H9 (cell line): ENCODE data around the gene CHST15. TPM values are rescaled to one million over a fixed set of nuclear protein-coding genes. Genes with fewer than 3 reads are reported as not detected.

Experiments used
- DNase-seq: peaks from one replicate; pipeline ENCODE4 v3.0.0-alpha.2; 2017
- H2AFZ ChIP-seq: one replicate; pipeline ENCODE4 v1.6.1; 2013; ENCODE audit warnings: mild to moderate bottlenecking, low read length, control low read depth, moderate library complexity
- H2AK5ac ChIP-seq: 2 replicates; pipeline ENCODE4 v1.6.1; 2013; ENCODE audit warnings: low read length, control low read depth, mixed read lengths; ENCODE audit not compliant: insufficient read length
- H2BK120ac ChIP-seq: one replicate; pipeline ENCODE4 v1.6.1; 2013; ENCODE audit warnings: low read depth, mild to moderate bottlenecking, low read length, control low read depth, inconsistent platforms; ENCODE audit not compliant: poor library complexity, severe bottlenecking
- H2BK12ac ChIP-seq: 2 replicates; pipeline ENCODE4 v1.6.1; 2013; ENCODE audit warnings: low read length, control low read depth, mixed read lengths, low read depth; ENCODE audit not compliant: insufficient read length
- H2BK15ac ChIP-seq: 2 replicates; pipeline ENCODE4 v1.6.1; 2013; ENCODE audit warnings: low read depth, low read length, control low read depth
- H2BK20ac ChIP-seq: one replicate; pipeline ENCODE4 v1.6.1; 2013; ENCODE audit warnings: low read depth, mild to moderate bottlenecking, low read length, control low read depth, inconsistent platforms; ENCODE audit not compliant: poor library complexity, severe bottlenecking
- H2BK5ac ChIP-seq: 2 replicates; pipeline ENCODE4 v1.6.1; 2013; ENCODE audit warnings: low read length, control low read depth, mixed read lengths; ENCODE audit not compliant: insufficient read length
- H3K14ac ChIP-seq: 2 replicates; pipeline ENCODE4 v1.6.1; 2013; ENCODE audit warnings: low read length, control low read depth; ENCODE audit not compliant: insufficient read depth
- H3K18ac ChIP-seq: 2 replicates; pipeline ENCODE4 v1.6.1; 2013; ENCODE audit warnings: low read depth, mild to moderate bottlenecking, mixed read lengths, low read length, control low read depth; ENCODE audit not compliant: insufficient read length
- H3K23ac ChIP-seq: 2 replicates; pipeline ENCODE4 v1.6.1; 2013; ENCODE audit warnings: low read length, control low read depth, mixed read lengths, low read depth; ENCODE audit not compliant: insufficient read length
- H3K23me2 ChIP-seq: 2 replicates; pipeline ENCODE4 v1.6.1; 2013; ENCODE audit warnings: low read depth, mild to moderate bottlenecking, mixed read lengths, low read length, control low read depth; ENCODE audit not compliant: insufficient read length, poor library complexity, severe bottlenecking
- H3K27ac ChIP-seq: 2 replicates; pipeline ENCODE4 v1.5.1; 2013; ENCODE audit warnings: low read length, control low read depth, mixed read lengths, low read depth; ENCODE audit not compliant: insufficient read length
- H3K27me3 ChIP-seq: 2 replicates; pipeline ENCODE4 v1.6.1; 2013; ENCODE audit warnings: low read length, control low read depth, inconsistent platforms; ENCODE audit not compliant: insufficient read depth
- H3K4ac ChIP-seq: 2 replicates; pipeline ENCODE4 v1.6.1; 2013; ENCODE audit warnings: low read depth, mild to moderate bottlenecking, control low read depth, inconsistent platforms, low read length, moderate library complexity
- H3K4me1 ChIP-seq: 2 replicates; pipeline ENCODE4 v1.6.1; 2013; ENCODE audit warnings: low read length, control low read depth, inconsistent platforms; ENCODE audit not compliant: insufficient read depth
- H3K4me2 ChIP-seq: 2 replicates; pipeline ENCODE4 v1.6.1; 2013; ENCODE audit warnings: low read length, control low read depth, mixed read lengths; ENCODE audit not compliant: insufficient read length, insufficient read depth
- H3K56ac ChIP-seq: 2 replicates; pipeline ENCODE4 v1.6.1; 2013; ENCODE audit warnings: low read depth, mild to moderate bottlenecking, mixed read lengths, low read length, control low read depth; ENCODE audit not compliant: insufficient read length
- H3K79me1 ChIP-seq: 2 replicates; pipeline ENCODE4 v1.6.1; 2013; ENCODE audit warnings: low read depth, mild to moderate bottlenecking, moderate library complexity, low read length, control low read depth, inconsistent platforms; ENCODE audit not compliant: insufficient read depth, poor library complexity, severe bottlenecking
- H3K79me2 ChIP-seq: 2 replicates; pipeline ENCODE4 v1.6.1; 2013; ENCODE audit warnings: low read length, control low read depth, inconsistent platforms; ENCODE audit not compliant: insufficient read depth
- H3K9ac ChIP-seq: 2 replicates; pipeline ENCODE4 v1.6.1; 2013; ENCODE audit warnings: low read length, control low read depth, mixed read lengths; ENCODE audit not compliant: insufficient read length; ENCODE audit errors: extremely low read depth
- H3K9me3 ChIP-seq: one replicate; pipeline ENCODE4 v1.6.1; 2013; ENCODE audit warnings: low read depth, low read length, inconsistent platforms; ENCODE audit not compliant: control insufficient read depth
- H3T11ph ChIP-seq: one replicate; pipeline ENCODE4 v1.6.1; 2013; ENCODE audit warnings: mild to moderate bottlenecking, low read length, control low read depth, inconsistent platforms
- H4K20me1 ChIP-seq: one replicate; pipeline ENCODE4 v1.6.1; 2013; ENCODE audit not compliant: control insufficient read depth, insufficient read length, insufficient read depth
- H4K5ac ChIP-seq: 2 replicates; pipeline ENCODE4 v1.6.1; 2013; ENCODE audit warnings: low read depth, mild to moderate bottlenecking, mixed read lengths, low read length, control low read depth; ENCODE audit not compliant: insufficient read length
- H4K8ac ChIP-seq: replicated peaks from 2 replicates; pipeline ENCODE4 v1.6.1; 2013; ENCODE audit warnings: low read length, control low read depth, mixed read lengths, low read depth; ENCODE audit not compliant: insufficient read length
- H4K91ac ChIP-seq: 2 replicates; pipeline ENCODE4 v1.6.1; 2013; ENCODE audit warnings: low read depth, mild to moderate bottlenecking, moderate library complexity, mixed read lengths, low read length, control low read depth; ENCODE audit not compliant: insufficient read length
- H3K27ac Mint-ChIP-seq, 3 experiments: 2 replicates in 2 of 3; 3 replicates in 1 of 3; pipeline ENCODE4 v1.8.0; 2020 to 2021; ENCODE audit warnings: mixed read lengths in 3 of 3, mild to moderate bottlenecking in 1 of 3, moderate library complexity in 1 of 3
- H3K27me3 Mint-ChIP-seq: 2 replicates; pipeline ENCODE4 v1.8.0; 2021; ENCODE audit warnings: low read depth, mild to moderate bottlenecking, moderate library complexity, mixed read lengths
- H3K36me3 Mint-ChIP-seq, 3 experiments: 2 replicates in 2 of 3; 3 replicates in 1 of 3; pipeline ENCODE4 v1.8.0; 2020 to 2021; ENCODE audit warnings: low read depth in 3 of 3, mixed read lengths in 3 of 3; ENCODE audit not compliant: insufficient read depth in 1 of 3
- H3K4me1 Mint-ChIP-seq, 2 experiments: 2 replicates each; pipeline ENCODE4 v1.8.0; 2020; ENCODE audit warnings: mixed read lengths in 2 of 2
- H3K4me3 Mint-ChIP-seq, 2 experiments: 2 replicates in 1 of 2; 3 replicates in 1 of 2; pipeline ENCODE4 v1.8.0; 2020 to 2021; ENCODE audit warnings: mild to moderate bottlenecking in 2 of 2, mixed read lengths in 2 of 2, moderate library complexity in 1 of 2
- H3K9me3 Mint-ChIP-seq, 2 experiments: 2 replicates in 1 of 2; 3 replicates in 1 of 2; pipeline ENCODE4 v1.8.0; 2020; ENCODE audit warnings: mild to moderate bottlenecking in 2 of 2, mixed read lengths in 2 of 2, moderate library complexity in 1 of 2
- WGBS: extraction: QIAGEN DNeasy Blood & Tissue Kit; methylation state at CpG from one replicate; pipeline ENCODE4 v1.1.7; 2013; ENCODE audit warnings: missing lambda C conversion rate, low lambda C conversion rate, mixed read lengths; ENCODE audit not compliant: insufficient read length; ENCODE audit errors: extremely low coverage; 5-methylcytosine and 5-hydroxymethylcytosine counted together
- total RNA-seq: library from RNA; stranded (reverse); gene quantifications from 2 replicates; pipeline ENCODE4 v1.2.1, GENCODE V29; 2021
- TF ChIP-seq, protein P1 (sequence below): fragments of 200-600 bp; sonication (generic); conservative IDR thresholded peaks from 3 replicates; pipeline ENCODE4 v1.8.0; 2021; ENCODE audit warnings: antibody characterized with exemption, mild to moderate bottlenecking

The CHST15 gene
- total RNA-seq, 1 experiment from 2014 or later, result 8.7 TPM

DNA sequence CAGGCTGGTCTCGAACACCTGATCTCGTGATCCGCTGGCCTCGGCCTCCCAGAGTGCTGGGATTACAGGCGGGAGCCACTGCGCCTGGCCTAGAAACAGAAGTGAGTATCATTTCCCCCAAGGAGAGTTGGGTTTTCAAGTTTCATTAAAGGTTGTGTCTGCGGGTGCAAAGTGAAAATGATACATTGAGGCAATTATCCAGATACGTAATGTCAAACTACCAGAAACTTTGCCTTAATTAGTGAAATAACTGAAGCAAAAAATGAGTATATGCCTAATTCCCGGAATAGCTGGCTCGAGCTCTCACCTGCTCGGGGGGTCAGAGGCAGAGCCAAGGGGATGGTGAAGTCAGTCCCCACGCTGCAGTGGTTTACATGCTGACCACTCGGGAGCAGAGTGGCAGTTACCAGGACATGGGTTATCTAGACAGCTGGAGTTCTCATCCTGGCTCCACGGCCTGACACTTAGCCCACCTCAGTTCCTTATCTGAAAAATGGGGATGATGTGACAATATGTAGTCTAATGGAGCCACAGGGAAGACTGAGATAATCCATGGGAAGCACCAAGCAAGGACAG is 25.5 kb downstream of the CHST15 start:
- H3T11ph ChIP-seq, result no peak overlapping the region
- H2AFZ ChIP-seq, result no peak overlapping the region
- H3K9ac ChIP-seq, result no peak overlapping the region
- no peak overlapping the region for H4K91ac ChIP-seq
- no CpG with 5 or more reads among the region's 14 CpGs for WGBS
- DNase-seq, result no peak
- no peak overlapping the region for H4K5ac ChIP-seq
- no peak overlapping the region for H3K18ac ChIP-seq
- H4K8ac ChIP-seq, result no peak overlapping the region
- H3K4me1 ChIP-seq, result peaks cover 5% of the 10 kb centered on the region; the same call in 1 of the 2 replicates
- no peak overlapping the region for H3K23ac ChIP-seq
- H3K4ac ChIP-seq, result no peak overlapping the region
- no peaks in the 10 kb centered on the region for H3K79me1 ChIP-seq
- no peak overlapping the region for H2BK15ac ChIP-seq
- H3K36me3 Mint-ChIP-seq, result no peaks in the 10 kb centered on the region
- H3K9me3 Mint-ChIP-seq, result no peaks in the 10 kb centered on the region
- peaks cover 1% of the 10 kb centered on the region; the same call in 1 of the 2 replicates for H3K27me3 Mint-ChIP-seq
- no peak overlapping the region for H2AK5ac ChIP-seq
- H3K14ac ChIP-seq, result no peak overlapping the region
- no peaks in the 10 kb centered on the region for H3K23me2 ChIP-seq
- no peak overlapping the region for H3K56ac ChIP-seq
- H2BK120ac ChIP-seq, result no peak overlapping the region
- H3K79me2 ChIP-seq, result no peaks in the 10 kb centered on the region
- no peak overlapping the region for H2BK5ac ChIP-seq
- H3K27ac Mint-ChIP-seq, result no peak overlapping the region; a peak in 1 of 7 replicates
- H3K4me1 Mint-ChIP-seq, result peaks cover 49 to 61% of the 10 kb centered on the region in 2 experiments
- H3K27me3 ChIP-seq, result no peaks in the 10 kb centered on the region
- H3K27ac ChIP-seq, result no peak overlapping the region
- no peaks in the 10 kb centered on the region for H3K9me3 ChIP-seq
- H4K20me1 ChIP-seq, result no peaks in the 10 kb centered on the region
- H2BK12ac ChIP-seq, result no peak overlapping the region
- TF ChIP-seq, protein P1, sequence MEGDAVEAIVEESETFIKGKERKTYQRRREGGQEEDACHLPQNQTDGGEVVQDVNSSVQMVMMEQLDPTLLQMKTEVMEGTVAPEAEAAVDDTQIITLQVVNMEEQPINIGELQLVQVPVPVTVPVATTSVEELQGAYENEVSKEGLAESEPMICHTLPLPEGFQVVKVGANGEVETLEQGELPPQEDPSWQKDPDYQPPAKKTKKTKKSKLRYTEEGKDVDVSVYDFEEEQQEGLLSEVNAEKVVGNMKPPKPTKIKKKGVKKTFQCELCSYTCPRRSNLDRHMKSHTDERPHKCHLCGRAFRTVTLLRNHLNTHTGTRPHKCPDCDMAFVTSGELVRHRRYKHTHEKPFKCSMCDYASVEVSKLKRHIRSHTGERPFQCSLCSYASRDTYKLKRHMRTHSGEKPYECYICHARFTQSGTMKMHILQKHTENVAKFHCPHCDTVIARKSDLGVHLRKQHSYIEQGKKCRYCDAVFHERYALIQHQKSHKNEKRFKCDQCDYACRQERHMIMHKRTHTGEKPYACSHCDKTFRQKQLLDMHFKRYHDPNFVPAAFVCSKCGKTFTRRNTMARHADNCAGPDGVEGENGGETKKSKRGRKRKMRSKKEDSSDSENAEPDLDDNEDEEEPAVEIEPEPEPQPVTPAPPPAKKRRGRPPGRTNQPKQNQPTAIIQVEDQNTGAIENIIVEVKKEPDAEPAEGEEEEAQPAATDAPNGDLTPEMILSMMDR, result no peak
- no peak overlapping the region for H3K4me2 ChIP-seq
- no peak overlapping the region for H2BK20ac ChIP-seq
- H3K4me3 Mint-ChIP-seq, result no peak overlapping the region
